Measurements from ENCODE around the gene SPRED2. TPM values are rescaled to one million over a fixed set of nuclear protein-coding genes. Genes with fewer than 3 reads are reported as not detected.
A peak's percentile ranks its signal among the peaks of the same experiment; 100 is the strongest.

Gene SPRED2
- polyA plus RNA-seq, 6 donors from 2014 or later, result 0.16 to 2.4 (median 1.5) TPM; not detected in 1

DNA sequence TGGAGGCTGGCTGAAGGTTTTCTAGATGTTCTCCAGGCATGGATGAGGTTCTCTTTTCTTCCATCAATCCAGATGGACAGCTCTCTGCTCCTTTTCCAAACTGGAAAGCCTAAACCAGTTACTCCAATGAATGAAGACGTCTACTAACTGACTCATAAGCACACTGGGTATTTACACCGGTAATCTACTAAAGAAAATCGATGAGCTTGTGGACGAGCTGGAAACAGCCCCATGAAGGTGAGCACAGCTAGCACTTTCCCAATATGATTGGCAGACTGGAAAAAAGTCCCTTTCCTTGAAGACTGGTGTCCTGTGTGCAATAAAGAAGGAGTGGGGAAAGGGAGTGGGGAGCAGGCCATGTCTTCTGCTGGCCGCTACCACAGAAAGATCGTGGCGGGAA lies 120.8 kb downstream of the SPRED2 start:
- DNase-seq (no peak), ATAC-seq (ENCODE audit: low read depth in 2 of 2) (no peak)
- Mint-ChIP-seq H3K4me3 (no peak overlapping the region), H3K9me3 (no peaks in the 10 kb centered on the region), H3K27me3 (no peaks in the 10 kb centered on the region), H3K36me3 (peaks cover 10 to 11% of the 10 kb centered on the region in 2 donors), H3K27ac (no peak overlapping the region), H3K4me1 (peaks cover 0 to 7% (median 0%) of the 10 kb centered on the region in 3 donors)

DNA sequence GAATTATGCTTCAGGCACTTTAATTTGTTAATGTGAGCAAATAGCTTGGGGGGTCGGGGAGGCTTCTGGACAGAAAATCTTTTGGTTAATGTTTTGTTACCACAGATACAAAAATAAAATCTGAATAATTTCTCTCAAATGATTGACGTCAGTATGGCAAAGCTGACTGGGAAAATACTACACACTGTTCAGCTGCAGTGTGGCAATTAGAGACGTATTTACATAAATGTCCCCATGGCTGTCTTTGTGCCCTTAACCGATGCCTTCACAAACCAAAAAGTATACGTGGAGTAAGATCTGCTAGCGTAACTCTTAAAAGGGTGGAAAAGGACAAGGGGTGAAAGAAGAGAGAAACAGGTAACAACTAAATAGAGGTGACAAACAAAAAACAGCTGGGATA lies 121.3 kb downstream of the SPRED2 start:
- H3K4me3 Mint-ChIP-seq, result no peak overlapping the region
- no peaks in the 10 kb centered on the region for H3K27me3 Mint-ChIP-seq
- peaks cover 0 to 7% (median 0%) of the 10 kb centered on the region in 3 donors for H3K4me1 Mint-ChIP-seq
- no peak overlapping the region for H3K27ac Mint-ChIP-seq
- no peak for DNase-seq
- peaks cover 10 to 11% of the 10 kb centered on the region in 2 donors for H3K36me3 Mint-ChIP-seq
- no peaks in the 10 kb centered on the region for H3K9me3 Mint-ChIP-seq
- ATAC-seq (ENCODE audit: low read depth in 2 of 2), result no peak

DNA sequence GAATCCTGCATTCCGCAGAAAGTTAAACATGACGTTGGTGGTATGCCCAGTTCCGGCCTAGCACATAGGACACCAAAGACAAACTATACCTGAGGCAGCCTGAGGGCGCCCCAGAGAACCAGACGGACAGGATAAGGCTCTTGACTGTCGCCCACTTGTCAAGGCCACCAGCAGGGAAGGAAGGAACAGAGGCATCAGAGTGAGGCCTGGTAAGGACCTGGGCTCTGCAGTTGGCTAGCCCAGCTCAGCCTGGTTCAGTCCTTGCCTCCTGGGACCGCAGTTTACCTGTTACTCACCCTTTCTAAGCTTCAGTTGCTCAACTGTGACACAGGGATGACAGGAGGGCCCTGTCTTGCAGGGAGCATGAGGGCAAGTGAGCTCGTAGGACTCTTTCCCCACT lies 122.7 kb downstream of the SPRED2 start:
- no peak for DNase-seq
- Mint-ChIP-seq H3K27me3 (no peaks in the 10 kb centered on the region), H3K4me3 (no peak overlapping the region), H3K4me1 (peaks cover 0 to 7% (median 0%) of the 10 kb centered on the region in 3 donors), H3K27ac (no peak overlapping the region), H3K9me3 (no peaks in the 10 kb centered on the region), H3K36me3 (peaks cover 10 to 11% of the 10 kb centered on the region in 2 donors)
- no peak for ATAC-seq (ENCODE audit: low read depth in 2 of 2)

DNA sequence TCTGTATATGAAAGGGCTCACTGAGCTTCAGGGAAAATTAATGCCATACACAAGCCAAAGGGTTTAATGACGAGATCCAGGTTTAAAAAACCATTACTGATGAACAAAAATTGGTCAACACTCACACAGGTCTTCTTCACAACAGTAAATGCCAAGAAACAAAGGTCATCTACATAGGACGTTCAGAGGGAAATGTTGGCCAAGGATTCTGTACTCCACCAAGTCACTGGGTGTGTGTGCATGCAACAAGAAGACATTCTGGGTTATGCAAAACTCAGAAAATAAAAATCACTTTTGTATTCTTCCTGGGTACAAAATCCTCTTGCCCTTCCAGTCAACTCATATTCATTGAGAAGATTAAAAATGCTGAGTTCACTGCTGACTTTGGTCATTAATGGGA lies 126.5 kb downstream of the SPRED2 start:
- H3K27me3 Mint-ChIP-seq, result peaks cover 0 to 11% (median 4%) of the 10 kb centered on the region in 3 donors
- no peak overlapping the region for H3K4me3 Mint-ChIP-seq
- peaks cover 17 to 20% (median 19%) of the 10 kb centered on the region in 3 donors for H3K4me1 Mint-ChIP-seq
- H3K36me3 Mint-ChIP-seq, result no peaks in the 10 kb centered on the region
- H3K27ac Mint-ChIP-seq, result no peak overlapping the region
- no peak for ATAC-seq (ENCODE audit: low read depth in 2 of 2)
- DNase-seq, result no peak
- no peaks in the 10 kb centered on the region for H3K9me3 Mint-ChIP-seq

DNA sequence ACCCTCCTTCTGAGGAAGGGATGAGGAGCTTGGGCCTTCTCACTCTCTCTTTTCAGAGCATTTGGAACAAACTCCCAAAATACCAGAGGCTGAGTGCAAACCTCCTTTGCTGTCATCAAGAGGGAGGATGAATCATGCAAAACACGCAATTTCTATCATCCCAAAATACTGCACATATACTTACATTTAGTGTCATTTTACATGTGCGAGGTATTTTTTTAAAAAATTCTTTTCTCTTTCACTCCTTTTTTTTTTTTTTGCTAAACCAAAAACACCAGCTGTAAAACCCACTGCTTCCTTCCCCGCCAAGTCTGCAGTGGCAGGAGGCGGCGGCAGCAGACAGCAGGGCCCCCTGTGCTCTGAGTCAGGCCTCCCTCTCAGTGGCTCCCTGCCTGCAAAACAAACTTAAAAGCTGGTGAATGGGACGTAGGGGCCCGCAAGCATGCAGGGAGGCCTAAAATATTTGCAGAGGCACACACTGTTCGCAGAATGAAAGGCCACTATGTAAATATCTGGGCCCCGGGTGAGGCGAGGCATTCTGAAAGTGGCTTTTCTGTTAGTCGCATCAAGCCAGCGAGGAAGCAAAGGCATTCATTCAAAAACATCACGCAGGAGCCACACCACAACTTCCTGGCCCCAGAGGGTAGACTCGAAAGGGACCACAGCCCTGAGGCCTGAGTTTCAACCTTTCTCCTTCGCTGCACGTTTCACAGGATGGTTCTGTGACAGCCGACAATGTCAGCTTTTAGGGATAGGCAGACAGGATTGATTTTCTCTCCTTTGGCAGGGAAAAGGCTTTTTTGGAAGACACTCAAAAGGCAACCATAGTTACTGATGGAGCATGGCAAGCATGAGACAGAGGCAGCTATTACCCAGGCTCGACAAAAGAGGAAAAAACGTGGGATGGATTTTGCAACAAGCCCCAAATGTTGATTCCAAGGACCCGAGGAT lies 131.4 kb downstream of the SPRED2 start:
- Mint-ChIP-seq H3K9me3 (no peaks in the 10 kb centered on the region), H3K4me1 (peaks cover 24 to 30% (median 27%) of the 10 kb centered on the region in 3 donors), H3K27me3 (peaks cover 0 to 11% (median 4%) of the 10 kb centered on the region in 3 donors), H3K36me3 (no peaks in the 10 kb centered on the region), H3K4me3 (peak overlapping the region; percentile 39 to 90 (median 83)), H3K27ac (peak overlapping the region; percentile 33 to 94 (median 58))
- ATAC-seq (ENCODE audit: low read depth in 2 of 2), result peak; percentile 82 to 83
- DNase-seq, result peak; percentile 50

DNA sequence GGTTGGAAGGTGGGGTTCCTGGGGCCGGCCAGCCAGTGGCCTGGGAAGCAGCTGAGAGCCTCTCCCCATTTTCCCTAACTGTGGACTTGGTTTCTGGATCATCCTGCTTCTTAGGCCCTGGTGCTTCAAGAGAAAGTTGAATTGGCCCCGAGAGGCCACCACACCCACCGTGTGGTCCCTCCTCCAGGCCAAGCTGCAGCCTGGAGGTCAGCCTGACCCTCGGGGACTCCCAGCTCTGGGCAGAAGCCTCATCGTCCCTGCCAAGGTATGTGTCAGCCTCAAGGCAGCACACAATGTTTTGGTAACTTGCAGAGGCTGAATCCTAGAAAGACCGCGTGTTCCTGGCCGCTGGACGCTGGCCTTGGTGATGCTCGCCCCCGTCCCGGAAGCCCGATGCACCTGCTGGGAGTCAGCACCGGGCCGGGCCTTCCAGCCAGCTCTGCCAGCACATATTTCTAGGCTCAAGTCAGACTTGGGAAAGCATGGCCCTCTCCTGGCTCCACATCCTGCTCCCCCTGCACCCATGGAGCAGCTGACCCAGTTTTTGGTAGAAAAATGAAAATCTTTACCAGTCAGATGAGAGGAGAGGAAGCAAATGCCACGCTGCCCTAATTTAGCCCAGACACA lies 132.2 kb downstream of the SPRED2 start:
- Mint-ChIP-seq H3K4me1 (peaks cover 24 to 30% (median 27%) of the 10 kb centered on the region in 3 donors), H3K9me3 (no peaks in the 10 kb centered on the region), H3K36me3 (no peaks in the 10 kb centered on the region), H3K4me3 (peak overlapping the region in 5 of 8 donors; percentile 15 to 90 (median 82)), H3K27ac (peak overlapping the region in 1 of 6 donors; percentile 24), H3K27me3 (peaks cover 0 to 11% (median 4%) of the 10 kb centered on the region in 3 donors)
- ATAC-seq (ENCODE audit: low read depth in 2 of 2), result no peak
- DNase-seq, result no peak

DNA sequence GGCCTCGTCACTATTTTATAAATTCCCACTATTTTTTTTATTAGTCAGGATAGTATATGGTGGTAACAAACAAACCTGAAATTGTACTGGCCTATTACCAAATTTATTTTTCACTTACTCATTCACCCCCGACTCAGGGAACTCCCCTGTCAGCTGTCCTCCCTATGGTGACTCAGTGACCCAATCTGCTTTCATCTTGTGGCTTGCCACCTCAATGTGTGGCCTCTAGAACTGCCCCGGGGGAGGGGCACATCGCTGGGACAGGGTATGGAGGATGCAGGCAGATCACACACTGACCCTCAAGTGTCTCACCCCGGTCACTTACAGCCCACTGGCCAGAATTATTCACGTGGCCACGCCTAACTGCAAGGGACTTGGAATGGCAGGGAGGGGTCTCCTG lies 133.2 kb downstream of the SPRED2 start:
- H3K27ac Mint-ChIP-seq, result no peak overlapping the region
- peaks cover 3 to 11% (median 9%) of the 10 kb centered on the region in 3 donors for H3K27me3 Mint-ChIP-seq
- no peak overlapping the region for H3K4me3 Mint-ChIP-seq
- H3K9me3 Mint-ChIP-seq, result no peaks in the 10 kb centered on the region
- no peak for DNase-seq
- peaks cover 24 to 30% (median 27%) of the 10 kb centered on the region in 3 donors for H3K4me1 Mint-ChIP-seq
- ATAC-seq (ENCODE audit: low read depth in 2 of 2), result no peak
- no peaks in the 10 kb centered on the region for H3K36me3 Mint-ChIP-seq

DNA sequence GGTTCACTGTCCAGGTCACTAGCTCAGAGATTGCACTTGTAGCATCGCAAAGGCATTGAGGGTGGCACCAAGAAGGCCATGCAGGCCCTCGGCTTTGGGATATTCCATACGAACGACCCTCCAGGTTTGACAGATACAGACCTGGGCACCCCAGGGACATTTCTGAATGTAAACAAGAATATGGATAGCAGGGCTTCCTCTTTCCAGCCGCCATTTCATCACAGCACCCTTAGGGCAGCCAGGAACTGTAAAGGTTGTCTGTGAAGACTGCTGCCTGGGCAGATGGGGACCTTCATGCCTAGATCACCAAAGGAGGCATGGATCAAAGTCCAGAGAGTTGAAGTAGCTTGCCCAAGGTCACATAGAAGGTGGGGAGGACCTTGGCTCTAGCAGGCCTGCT lies 134.3 kb downstream of the SPRED2 start:
- H3K27me3 Mint-ChIP-seq, result peaks cover 5 to 10% (median 6%) of the 10 kb centered on the region in 3 donors
- peak overlapping the region in 2 of 6 donors; percentile 35 to 70 for H3K27ac Mint-ChIP-seq
- peaks cover 24 to 30% (median 27%) of the 10 kb centered on the region in 3 donors for H3K4me1 Mint-ChIP-seq
- H3K36me3 Mint-ChIP-seq, result no peaks in the 10 kb centered on the region
- H3K4me3 Mint-ChIP-seq, result no peak overlapping the region
- no peak for DNase-seq
- ATAC-seq (ENCODE audit: low read depth in 2 of 2), result no peak
- no peaks in the 10 kb centered on the region for H3K9me3 Mint-ChIP-seq

DNA sequence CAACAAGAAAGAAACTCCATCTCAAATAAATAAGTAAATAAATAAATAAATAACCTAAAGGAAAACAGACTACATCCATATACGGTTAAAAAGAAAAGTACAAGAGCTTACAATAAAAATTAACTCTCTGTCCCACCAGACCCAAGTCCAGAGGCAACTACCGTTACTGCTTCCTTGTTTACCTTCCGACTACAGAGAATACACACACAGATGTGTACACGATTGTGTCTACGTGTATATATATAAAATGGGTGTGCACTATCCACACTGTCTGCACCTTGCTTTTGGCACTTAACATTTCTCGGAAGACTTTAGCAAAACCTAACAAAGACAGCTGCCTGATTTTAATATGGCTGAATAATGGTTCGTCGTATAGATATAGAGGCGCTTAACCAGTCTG lies 134.9 kb downstream of the SPRED2 start:
- Mint-ChIP-seq H3K36me3 (no peaks in the 10 kb centered on the region), H3K4me1 (peaks cover 22 to 26% (median 23%) of the 10 kb centered on the region in 3 donors), H3K9me3 (no peaks in the 10 kb centered on the region), H3K4me3 (no peak overlapping the region), H3K27ac (no peak overlapping the region), H3K27me3 (peaks cover 4 to 5% (median 5%) of the 10 kb centered on the region in 3 donors)
- ATAC-seq (ENCODE audit: low read depth in 2 of 2) (no peak), DNase-seq (no peak)

DNA sequence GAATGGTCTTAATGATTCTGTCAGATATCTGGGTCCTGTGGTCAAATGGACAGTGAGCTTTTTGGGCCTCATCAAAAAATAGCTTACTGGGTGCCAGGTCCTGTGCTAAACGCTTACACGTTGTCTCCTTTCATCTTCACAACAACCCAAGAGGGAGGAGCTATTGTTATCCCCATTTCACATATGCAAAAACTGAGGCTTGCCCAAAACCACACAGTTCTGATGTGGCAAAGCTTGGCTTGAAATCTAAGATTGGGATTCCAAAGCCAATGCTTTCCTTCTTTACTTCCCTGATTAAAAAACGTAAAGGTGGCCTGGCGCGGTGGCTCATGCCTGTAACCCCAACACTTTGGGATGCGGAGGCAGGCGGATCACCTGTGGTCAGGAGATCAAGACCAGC lies 135.4 kb downstream of the SPRED2 start:
- H3K4me1 Mint-ChIP-seq, result peaks cover 17 to 20% (median 18%) of the 10 kb centered on the region in 3 donors
- DNase-seq, result no peak
- H3K9me3 Mint-ChIP-seq, result no peaks in the 10 kb centered on the region
- H3K4me3 Mint-ChIP-seq, result no peak overlapping the region
- no peaks in the 10 kb centered on the region for H3K36me3 Mint-ChIP-seq
- no peak overlapping the region for H3K27ac Mint-ChIP-seq
- ATAC-seq (ENCODE audit: low read depth in 2 of 2), result no peak
- peaks cover 0 to 6% (median 5%) of the 10 kb centered on the region in 3 donors for H3K27me3 Mint-ChIP-seq

DNA sequence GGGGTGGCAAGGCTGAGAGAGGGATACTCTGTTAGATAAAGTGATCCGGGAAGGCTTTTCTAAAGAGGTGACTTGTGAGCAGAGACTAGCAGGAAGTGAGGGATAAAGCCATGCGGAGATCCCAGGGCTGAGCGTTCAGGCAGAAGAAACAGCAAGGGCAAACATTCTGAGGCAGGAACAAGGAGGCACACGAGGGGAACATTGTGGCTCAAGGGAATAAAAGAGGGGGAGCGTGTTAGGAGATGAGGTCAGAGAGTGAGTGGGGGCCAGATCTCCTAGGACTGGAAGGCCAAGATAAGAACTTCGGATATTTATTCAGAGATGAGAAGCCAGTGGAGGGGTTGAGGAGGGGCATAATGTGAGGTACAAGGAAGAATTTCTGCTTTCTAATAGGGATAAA lies 137.7 kb downstream of the SPRED2 start:
- H3K27me3 Mint-ChIP-seq, result peaks cover 0 to 13% (median 5%) of the 10 kb centered on the region in 3 donors
- H3K4me3 Mint-ChIP-seq, result no peak overlapping the region
- no peaks in the 10 kb centered on the region for H3K36me3 Mint-ChIP-seq
- ATAC-seq (ENCODE audit: low read depth in 2 of 2) (no peak), DNase-seq (no peak)
- peak overlapping the region in 1 of 6 donors; percentile 81 for H3K27ac Mint-ChIP-seq
- peaks cover 0 to 4% (median 0%) of the 10 kb centered on the region in 3 donors for H3K4me1 Mint-ChIP-seq
- H3K9me3 Mint-ChIP-seq, result no peaks in the 10 kb centered on the region

DNA sequence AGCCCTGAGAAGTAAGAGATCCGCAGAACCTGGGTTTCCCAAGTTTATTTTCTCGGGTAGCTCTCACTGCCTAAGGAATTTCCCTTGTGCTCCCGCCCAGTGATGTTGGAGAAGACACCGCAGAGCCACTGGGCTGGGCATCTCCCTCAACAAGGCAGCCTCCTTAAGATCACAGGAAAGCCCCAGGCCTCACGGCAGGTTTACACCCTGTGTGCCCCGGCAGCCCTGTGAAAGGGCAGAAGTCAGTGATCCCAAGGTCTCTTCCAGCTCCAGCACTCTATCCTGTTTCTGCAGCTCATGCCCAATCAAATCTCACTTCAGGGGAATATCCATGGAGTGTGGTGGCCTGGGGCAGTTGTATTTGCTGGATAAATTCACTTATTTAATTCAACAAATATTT lies 138.3 kb downstream of the SPRED2 start:
- peaks cover 0 to 4% (median 0%) of the 10 kb centered on the region in 3 donors for H3K4me1 Mint-ChIP-seq
- H3K27ac Mint-ChIP-seq, result peak overlapping the region in 1 of 6 donors; percentile 81
- H3K4me3 Mint-ChIP-seq, result no peak overlapping the region
- H3K9me3 Mint-ChIP-seq, result no peaks in the 10 kb centered on the region
- no peak for DNase-seq
- H3K27me3 Mint-ChIP-seq, result peaks cover 0 to 13% (median 5%) of the 10 kb centered on the region in 3 donors
- no peak for ATAC-seq (ENCODE audit: low read depth in 2 of 2)
- H3K36me3 Mint-ChIP-seq, result no peaks in the 10 kb centered on the region

DNA sequence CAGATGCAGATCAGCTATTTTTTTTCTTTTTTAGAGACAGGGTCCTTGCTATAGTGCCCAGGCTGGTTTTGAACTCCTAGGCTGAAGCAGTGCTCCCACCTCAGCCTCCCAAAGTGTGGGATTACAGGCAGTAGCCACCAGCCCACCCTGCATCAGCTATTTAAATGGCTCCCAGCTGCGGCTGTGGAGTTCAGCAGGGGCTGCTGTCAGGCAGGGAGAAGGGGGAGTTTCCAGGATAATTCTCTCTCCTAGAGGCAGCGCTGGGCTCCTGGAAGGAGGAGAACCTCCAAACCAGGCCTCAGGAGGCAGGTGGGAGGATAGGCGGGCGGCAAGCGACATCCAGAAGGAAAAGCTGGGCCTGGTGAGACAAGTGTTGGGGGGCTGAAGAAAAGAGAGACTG lies 139.0 kb downstream of the SPRED2 start:
- Mint-ChIP-seq H3K36me3 (no peaks in the 10 kb centered on the region), H3K27me3 (peaks cover 0 to 13% (median 5%) of the 10 kb centered on the region in 3 donors), H3K4me1 (peaks cover 0 to 4% (median 0%) of the 10 kb centered on the region in 3 donors), H3K4me3 (no peak overlapping the region), H3K27ac (peak overlapping the region in 1 of 6 donors; percentile 70), H3K9me3 (no peaks in the 10 kb centered on the region)
- ATAC-seq (ENCODE audit: low read depth in 2 of 2) (no peak), DNase-seq (no peak)
